ENCODE results near the gene SUN5. TPM values are rescaled to one million over a fixed set of nuclear protein-coding genes. Genes with fewer than 3 reads are reported as not detected.

SUN5 gene
- total and polyA plus RNA-seq, 2 of the 8 experiments (the other 6 are each of a cell fraction or from before 2014, with no cell fraction given): not detected

GRCh38 chr20:32969356-32970114 is 34.7 kb downstream of the SUN5 start:
- Histone ChIP-seq H2BK120ac (replicated peaks; ENCODE audit: low read depth, low read length) (no peak overlapping the region), H3K4ac (replicated peaks; ENCODE audit: insufficient read length, low read depth, low read length) (no peak overlapping the region), H3K14ac (ENCODE audit: insufficient read length) (no peak overlapping the region), H3K36me3 (ENCODE audit: control insufficient read depth in 2 of 4, insufficient read depth in 4 of 4, low read length in 3 of 4) (no peaks in the 10 kb centered on the region), H4K5ac (ENCODE audit: insufficient read length, low read depth, low read length) (no peak overlapping the region), H3K4me2 (ENCODE audit: insufficient read depth in 1 of 2, low read depth in 2 of 2, low read length in 2 of 2) (no peak overlapping the region), H2BK12ac (ENCODE audit: low read depth, low read length) (peak overlapping the region; percentile 94; the same call in 1 of the 2 replicates), H3K9me3 (ENCODE audit: insufficient read depth in 2 of 2, low read depth in 1 of 2, low read length in 1 of 2) (no peaks in the 10 kb centered on the region), H2BK5ac (ENCODE audit: low read depth, low read length) (0 out of 2 replicates have a peak overlapping the region, but pooled peaks have one; percentile 30), H3K4me1 (replicated peaks in 1 of 4; ENCODE audit: control insufficient read depth in 3 of 4, insufficient read depth in 4 of 4, low read length in 3 of 4) (peaks cover 10 to 21% (median 16%) of the 10 kb centered on the region in 4 experiments), H2BK20ac (ENCODE audit: low read length) (0 out of 2 replicates have a peak overlapping the region, but pooled peaks have one; percentile 48), H3K18ac (ENCODE audit: extremely low read depth, low read length) (no peak overlapping the region; the same call in 1 of the 2 replicates), H3K23me2 (ENCODE audit: low read depth, low read length) (no peaks in the 10 kb centered on the region), H2BK15ac (ENCODE audit: low read length) (peak overlapping the region; percentile 84; the same call in 1 of the 2 replicates), H3K27me3 (replicated peaks in 1 of 4; ENCODE audit: control insufficient read depth in 3 of 4, extremely low read depth in 1 of 4, insufficient read depth in 3 of 4, low read length in 3 of 4) (no peaks in the 10 kb centered on the region), H3K4me3 (ENCODE audit: extremely low read depth in 1 of 4, insufficient read depth in 2 of 4, low read depth in 3 of 4, low read length in 4 of 4) (no peak overlapping the region), H3K27ac (ENCODE audit: low read depth, low read length) (no peak overlapping the region), H3K79me1 (ENCODE audit: low read depth, low read length) (no peaks in the 10 kb centered on the region; the same call in 1 of the 2 replicates), H3K9ac (replicated peaks in 1 of 4; ENCODE audit: extremely low read depth in 1 of 4, low read depth in 3 of 4, low read length in 3 of 4) (no peak overlapping the region), H4K91ac (replicated peaks; ENCODE audit: insufficient read length, low read length) (peak overlapping the region; percentile 6), H4K8ac (ENCODE audit: extremely low read depth, insufficient read depth, low read length) (no peak overlapping the region), H2AFZ (ENCODE audit: low read length) (no peak overlapping the region), H3K23ac (ENCODE audit: insufficient read length) (no peak overlapping the region), H3K56ac (replicated peaks; ENCODE audit: insufficient read length, low read depth, low read length) (no peak overlapping the region), H3K79me2 (ENCODE audit: control insufficient read depth in 1 of 2, insufficient read depth in 2 of 2, low read length in 2 of 2) (no peaks in the 10 kb centered on the region), H4K20me1 (replicated peaks in 1 of 2; ENCODE audit: control insufficient read depth in 1 of 2, insufficient read depth in 2 of 2, low read length in 2 of 2) (no peaks in the 10 kb centered on the region), H2AK5ac (ENCODE audit: low read depth, low read length) (no peak overlapping the region)
- CTCF ChIA-PET (ENCODE audit: partially characterized antibody): interaction anchor here (0.7 to 0.8 kb wide), 2 partner anchors 14 to 67 kb away, joined by 4 read pairs; no protein-coding TSS in a partner anchor
- WGBS, 2 experiments (ENCODE audit: extremely low coverage in 1 of 2, insufficient coverage in 1 of 2, insufficient read length in 1 of 2, insufficient replicate concordance in 2 of 2, low coverage in 1 of 2, low lambda C conversion rate in 2 of 2, missing lambda C conversion rate in 1 of 2): 90% methylated on average over 13 of the region's 13 CpGs; no CpG with 5 or more reads in 1 of the 2 experiments
- DNase-seq (ENCODE audit: low read depth in 1 of 2, low spot score in 2 of 2): peak in 1 of 2 experiments; percentile 39
- FAIRE-seq: no peak
- POLR2A ChIA-PET (ENCODE audit: partially characterized antibody): interaction anchor here (0.6 kb wide), 1 partner anchor 109 kb away, joined by 3 read pairs; no protein-coding TSS in a partner anchor
- TF ChIP-seq SP2 (IDR thresholded peaks at IDR 0.05; ENCODE audit: low read length) (no peak), RBBP5 (IDR thresholded peaks at IDR 0.05; ENCODE audit: borderline replicate concordance, low read depth, low read length) (no peak), RNF2 (IDR thresholded peaks at IDR 0.05; ENCODE audit: borderline replicate concordance, low read depth, low read length, missing control alignments, poor library complexity, severe bottlenecking) (no peak), MAFK (IDR thresholded peaks at IDR 0.05; ENCODE audit: low read depth, low read length) (no peak), EP300 (IDR thresholded peaks at IDR 0.05; ENCODE audit: borderline replicate concordance in 1 of 2, low read depth in 2 of 2, low read length in 2 of 2) (no peak), TCF12 (IDR thresholded peaks at IDR 0.05; ENCODE audit: low read depth, low read length) (no peak), SP4 (IDR thresholded peaks at IDR 0.05; ENCODE audit: low read length) (no peak), ATF3 (IDR thresholded peaks at IDR 0.05; ENCODE audit: insufficient read depth, low read depth, low read length) (no peak), EZH2 (IDR thresholded peaks at IDR 0.05; ENCODE audit: low read depth, low read length, severe bottlenecking) (no peak), EGR1 (IDR thresholded peaks at IDR 0.05; ENCODE audit: borderline replicate concordance, low read depth, low read length) (no peak), CHD2 (IDR thresholded peaks at IDR 0.05; ENCODE audit: low read length) (no peak)
